ENCODE data around the gene MYH3. TPM values are rescaled to one million over a fixed set of nuclear protein-coding genes. Genes with fewer than 3 reads are reported as not detected.

The MYH3 gene
- total RNA-seq, 1 experiment from 2014 or later, result 1.6 TPM

DNA sequence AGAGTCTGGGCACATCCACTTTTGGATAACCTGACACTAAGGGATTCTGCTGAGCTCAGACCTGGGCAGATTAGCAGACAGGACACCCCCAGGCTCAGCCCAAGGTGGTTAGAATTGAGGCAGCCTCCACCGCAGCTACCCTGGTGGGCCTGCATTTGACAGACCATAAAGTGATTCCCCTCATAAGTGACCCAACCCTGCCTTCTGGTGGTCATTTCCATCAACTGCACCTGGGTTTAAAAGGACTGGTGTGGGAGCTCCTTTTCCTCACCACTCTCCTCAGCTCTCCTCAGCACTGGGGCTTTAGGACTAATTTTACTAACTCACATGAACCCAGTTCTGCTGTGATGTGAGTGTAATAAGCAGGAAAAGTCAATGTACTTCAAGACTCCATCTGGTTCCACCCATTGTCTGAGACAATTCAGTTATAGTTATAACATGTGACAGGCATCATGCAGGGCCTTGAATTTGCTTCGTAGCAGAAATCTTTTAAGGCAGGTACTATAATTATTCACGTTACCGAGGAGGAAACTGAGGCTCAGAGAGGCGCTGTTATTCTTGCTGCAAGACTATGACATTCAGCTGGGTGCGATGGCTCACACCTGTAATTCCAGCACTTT, 42.5 kb downstream of the MYH3 start:
- no peaks in the 10 kb centered on the region for H3K27me3 Mint-ChIP-seq (ENCODE audit: low read depth)
- TF ChIP-seq NFATC4 (CRISPR knock-in tag; IDR thresholded peaks at IDR 0.05), result no peak
- TF ChIP-seq, protein P1, sequence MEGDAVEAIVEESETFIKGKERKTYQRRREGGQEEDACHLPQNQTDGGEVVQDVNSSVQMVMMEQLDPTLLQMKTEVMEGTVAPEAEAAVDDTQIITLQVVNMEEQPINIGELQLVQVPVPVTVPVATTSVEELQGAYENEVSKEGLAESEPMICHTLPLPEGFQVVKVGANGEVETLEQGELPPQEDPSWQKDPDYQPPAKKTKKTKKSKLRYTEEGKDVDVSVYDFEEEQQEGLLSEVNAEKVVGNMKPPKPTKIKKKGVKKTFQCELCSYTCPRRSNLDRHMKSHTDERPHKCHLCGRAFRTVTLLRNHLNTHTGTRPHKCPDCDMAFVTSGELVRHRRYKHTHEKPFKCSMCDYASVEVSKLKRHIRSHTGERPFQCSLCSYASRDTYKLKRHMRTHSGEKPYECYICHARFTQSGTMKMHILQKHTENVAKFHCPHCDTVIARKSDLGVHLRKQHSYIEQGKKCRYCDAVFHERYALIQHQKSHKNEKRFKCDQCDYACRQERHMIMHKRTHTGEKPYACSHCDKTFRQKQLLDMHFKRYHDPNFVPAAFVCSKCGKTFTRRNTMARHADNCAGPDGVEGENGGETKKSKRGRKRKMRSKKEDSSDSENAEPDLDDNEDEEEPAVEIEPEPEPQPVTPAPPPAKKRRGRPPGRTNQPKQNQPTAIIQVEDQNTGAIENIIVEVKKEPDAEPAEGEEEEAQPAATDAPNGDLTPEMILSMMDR (IDR thresholded peaks at IDR 0.05), result peak; percentile 66
- TF ChIP-seq ZNF671 (CRISPR knock-in tag; IDR thresholded peaks at IDR 0.05), result no peak
- ChIA-PET POLR2A (no interaction called here), CTCF (interaction anchor here (0.5 to 9.0 kb wide), 78 partner anchors 8 to 687 kb away, joined by 3 to 198 read pairs (median 5); partner anchors contain the start of genes MYH13, MYH2 and TMEM220)
- peak; percentile 84 for DNase-seq (ENCODE audit: low spot score)
- no peak overlapping the region for H3K27ac Mint-ChIP-seq
- peaks cover 14% of the 10 kb centered on the region for H3K4me1 Mint-ChIP-seq
- no peak overlapping the region for H3K4me3 Mint-ChIP-seq
- ATAC-seq, result peak; percentile 54
- H3K9me3 Mint-ChIP-seq, result peaks cover 6% of the 10 kb centered on the region
- H3K36me3 Mint-ChIP-seq, result no peaks in the 10 kb centered on the region

DNA sequence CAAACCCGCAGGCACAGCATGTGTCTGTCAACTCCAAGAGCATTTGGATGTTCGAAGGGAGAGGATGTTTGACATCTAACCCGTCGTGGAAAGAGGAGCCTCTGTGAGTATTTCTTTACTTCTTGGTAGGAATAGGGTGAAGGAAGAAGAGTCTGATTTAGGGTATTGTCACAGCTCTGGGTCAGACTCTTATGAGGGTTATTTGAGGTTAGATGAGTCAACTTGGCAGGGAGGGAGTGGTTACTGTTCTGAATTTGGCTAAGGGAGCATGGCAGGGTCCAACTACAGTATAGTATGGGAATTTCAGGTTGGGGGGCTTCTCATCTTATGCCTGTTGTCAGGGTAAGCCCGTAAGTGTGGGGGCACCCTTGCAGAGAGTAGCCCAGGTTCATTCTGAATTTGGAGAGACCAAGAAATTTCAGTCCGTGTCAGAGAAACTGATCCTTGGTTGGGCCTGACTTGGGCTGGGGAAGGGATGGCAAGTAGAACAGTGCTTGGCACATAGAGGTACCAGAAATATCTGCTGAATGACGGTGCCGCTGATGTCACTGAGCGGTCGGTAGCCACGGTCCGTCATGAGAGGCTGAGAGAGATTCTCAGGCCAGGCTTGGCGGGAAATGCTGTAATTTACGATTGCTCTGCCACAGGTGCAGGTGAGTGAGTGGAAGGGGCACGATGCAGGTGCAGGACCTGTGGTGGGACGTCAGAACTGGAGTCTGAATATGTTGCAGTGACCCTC, 43.2 kb downstream of the MYH3 start:
- ChIA-PET CTCF (interaction anchor here (0.5 to 9.0 kb wide), 73 partner anchors 9 to 686 kb away, joined by 3 to 198 read pairs (median 5); partner anchors contain the start of genes MYH13, MYH2 and TMEM220), POLR2A (no interaction called here)
- Mint-ChIP-seq H3K27ac (no peak overlapping the region), H3K4me3 (no peak overlapping the region), H3K36me3 (no peaks in the 10 kb centered on the region), H3K27me3 (ENCODE audit: low read depth) (no peaks in the 10 kb centered on the region), H3K9me3 (peaks cover 6% of the 10 kb centered on the region), H3K4me1 (peaks cover 14% of the 10 kb centered on the region)
- DNase-seq (ENCODE audit: low spot score) (no peak), ATAC-seq (no peak)
- TF ChIP-seq ETV6 (CRISPR knock-in tag; IDR thresholded peaks at IDR 0.05) (no peak), PRRX2 (CRISPR knock-in tag; IDR thresholded peaks at IDR 0.05) (no peak), IRF2 (CRISPR knock-in tag; IDR thresholded peaks at IDR 0.05; ENCODE audit: borderline replicate concordance, low read depth) (no peak), SP1 (CRISPR knock-in tag; conservative IDR thresholded peaks at IDR 0.05) (no peak), TEAD4 (CRISPR knock-in tag; IDR thresholded peaks at IDR 0.05) (no peak)
- TF ChIP-seq, protein P2, sequence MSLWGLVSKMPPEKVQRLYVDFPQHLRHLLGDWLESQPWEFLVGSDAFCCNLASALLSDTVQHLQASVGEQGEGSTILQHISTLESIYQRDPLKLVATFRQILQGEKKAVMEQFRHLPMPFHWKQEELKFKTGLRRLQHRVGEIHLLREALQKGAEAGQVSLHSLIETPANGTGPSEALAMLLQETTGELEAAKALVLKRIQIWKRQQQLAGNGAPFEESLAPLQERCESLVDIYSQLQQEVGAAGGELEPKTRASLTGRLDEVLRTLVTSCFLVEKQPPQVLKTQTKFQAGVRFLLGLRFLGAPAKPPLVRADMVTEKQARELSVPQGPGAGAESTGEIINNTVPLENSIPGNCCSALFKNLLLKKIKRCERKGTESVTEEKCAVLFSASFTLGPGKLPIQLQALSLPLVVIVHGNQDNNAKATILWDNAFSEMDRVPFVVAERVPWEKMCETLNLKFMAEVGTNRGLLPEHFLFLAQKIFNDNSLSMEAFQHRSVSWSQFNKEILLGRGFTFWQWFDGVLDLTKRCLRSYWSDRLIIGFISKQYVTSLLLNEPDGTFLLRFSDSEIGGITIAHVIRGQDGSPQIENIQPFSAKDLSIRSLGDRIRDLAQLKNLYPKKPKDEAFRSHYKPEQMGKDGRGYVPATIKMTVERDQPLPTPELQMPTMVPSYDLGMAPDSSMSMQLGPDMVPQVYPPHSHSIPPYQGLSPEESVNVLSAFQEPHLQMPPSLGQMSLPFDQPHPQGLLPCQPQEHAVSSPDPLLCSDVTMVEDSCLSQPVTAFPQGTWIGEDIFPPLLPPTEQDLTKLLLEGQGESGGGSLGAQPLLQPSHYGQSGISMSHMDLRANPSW (CRISPR knock-in tag; conservative IDR thresholded peaks at IDR 0.05; ENCODE audit: low read depth), result no peak

DNA sequence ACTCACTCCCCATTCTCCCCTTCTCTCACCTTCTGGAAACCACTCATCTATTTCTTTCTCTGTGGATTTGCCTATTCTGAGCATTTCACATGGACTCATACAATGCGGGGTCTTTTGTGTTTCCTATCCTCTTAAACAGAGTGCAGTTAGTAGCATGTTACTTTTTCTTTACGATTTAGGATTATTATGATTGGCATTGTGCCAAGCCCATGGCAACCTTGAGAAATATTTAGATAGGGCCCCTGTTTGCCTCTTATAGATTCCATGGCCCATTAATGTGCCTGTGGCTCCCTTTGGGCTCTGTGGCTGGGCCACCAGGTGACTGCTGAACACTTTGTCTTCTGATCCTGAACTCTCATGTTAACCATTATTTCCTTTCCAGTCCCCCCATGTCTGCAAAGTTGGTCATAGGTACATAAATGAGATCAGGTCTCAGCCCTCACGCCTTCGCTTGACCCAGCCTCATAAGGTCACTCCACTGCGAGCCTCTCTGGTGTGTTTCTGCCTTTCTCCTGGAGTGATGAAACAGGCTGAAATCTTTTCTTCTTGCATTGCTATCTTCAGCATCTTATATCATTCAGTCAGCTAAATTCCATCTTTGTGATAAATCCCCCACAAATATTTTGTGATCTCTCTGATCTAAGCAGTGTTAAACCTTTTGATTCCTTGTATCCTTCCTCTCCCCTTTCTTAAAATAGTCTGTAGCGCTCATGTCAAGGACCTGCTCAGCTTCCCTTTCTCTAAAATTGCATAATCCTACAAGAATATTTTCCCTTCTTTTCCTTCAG, 44.0 kb downstream of the MYH3 start:
- H3K9me3 Mint-ChIP-seq, result peaks cover 6% of the 10 kb centered on the region
- H3K27me3 Mint-ChIP-seq (ENCODE audit: low read depth), result no peaks in the 10 kb centered on the region
- POLR2A ChIA-PET, result no interaction called here
- no peak overlapping the region for H3K4me3 Mint-ChIP-seq
- no peaks in the 10 kb centered on the region for H3K36me3 Mint-ChIP-seq
- H3K27ac Mint-ChIP-seq, result no peak overlapping the region
- TF ChIP-seq CREB1 (CRISPR knock-in tag; IDR thresholded peaks at IDR 0.05), result no peak
- CTCF ChIA-PET, result interaction anchor here (1.8 to 9.0 kb wide), 3 partner anchors 18 to 319 kb away, joined by 11 to 198 read pairs (median 131); no protein-coding TSS in a partner anchor
- ATAC-seq (no peak), DNase-seq (ENCODE audit: low spot score) (no peak)
- peaks cover 14% of the 10 kb centered on the region for H3K4me1 Mint-ChIP-seq

DNA sequence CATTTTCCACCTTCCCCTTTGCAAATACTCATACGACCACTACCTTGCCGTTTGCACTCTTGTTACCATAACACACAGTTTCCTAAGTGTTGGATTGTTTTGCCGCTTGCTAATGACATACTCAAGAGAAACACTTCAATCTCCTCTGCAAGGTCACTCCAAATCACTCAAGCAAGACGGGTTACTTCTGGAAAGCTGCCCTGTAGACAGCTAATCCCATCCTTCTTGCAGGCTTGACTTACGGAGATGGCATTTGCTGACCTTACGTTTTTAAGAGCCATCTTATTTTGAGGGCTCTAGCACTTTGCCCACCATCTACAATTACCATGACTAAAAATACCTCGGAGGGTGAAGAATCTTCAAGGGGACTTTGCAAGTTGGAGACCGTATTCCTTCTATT, 46.2 kb downstream of the MYH3 start:
- no peak for DNase-seq (ENCODE audit: low spot score)
- H3K9me3 Mint-ChIP-seq, result peaks cover 6% of the 10 kb centered on the region
- H3K36me3 Mint-ChIP-seq, result no peaks in the 10 kb centered on the region
- peaks cover 11% of the 10 kb centered on the region for H3K4me1 Mint-ChIP-seq
- CTCF ChIA-PET, result interaction anchor here (0.7 to 1.5 kb wide), 3 partner anchors 18 to 294 kb away, joined by 3 to 4 read pairs (median 3); no protein-coding TSS in a partner anchor
- ATAC-seq, result no peak
- H3K27me3 Mint-ChIP-seq (ENCODE audit: low read depth), result no peaks in the 10 kb centered on the region
- POLR2A ChIA-PET, result no interaction called here
- no peak overlapping the region for H3K27ac Mint-ChIP-seq
- H3K4me3 Mint-ChIP-seq, result no peak overlapping the region
- TF ChIP-seq NR1H2 (CRISPR knock-in tag; IDR thresholded peaks at IDR 0.05), result no peak
- TF ChIP-seq, protein P3, sequence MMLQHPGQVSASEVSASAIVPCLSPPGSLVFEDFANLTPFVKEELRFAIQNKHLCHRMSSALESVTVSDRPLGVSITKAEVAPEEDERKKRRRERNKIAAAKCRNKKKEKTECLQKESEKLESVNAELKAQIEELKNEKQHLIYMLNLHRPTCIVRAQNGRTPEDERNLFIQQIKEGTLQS (CRISPR knock-in tag; conservative IDR thresholded peaks at IDR 0.05), result no peak
- TF ChIP-seq, protein P4, sequence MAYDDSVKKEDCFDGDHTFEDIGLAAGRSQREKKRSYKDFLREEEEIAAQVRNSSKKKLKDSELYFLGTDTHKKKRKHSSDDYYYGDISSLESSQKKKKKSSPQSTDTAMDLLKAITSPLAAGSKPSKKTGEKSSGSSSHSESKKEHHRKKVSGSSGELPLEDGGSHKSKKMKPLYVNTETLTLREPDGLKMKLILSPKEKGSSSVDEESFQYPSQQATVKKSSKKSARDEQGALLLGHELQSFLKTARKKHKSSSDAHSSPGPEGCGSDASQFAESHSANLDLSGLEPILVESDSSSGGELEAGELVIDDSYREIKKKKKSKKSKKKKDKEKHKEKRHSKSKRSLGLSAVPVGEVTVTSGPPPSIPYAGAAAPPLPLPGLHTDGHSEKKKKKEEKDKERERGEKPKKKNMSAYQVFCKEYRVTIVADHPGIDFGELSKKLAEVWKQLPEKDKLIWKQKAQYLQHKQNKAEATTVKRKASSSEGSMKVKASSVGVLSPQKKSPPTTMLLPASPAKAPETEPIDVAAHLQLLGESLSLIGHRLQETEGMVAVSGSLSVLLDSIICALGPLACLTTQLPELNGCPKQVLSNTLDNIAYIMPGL (CRISPR knock-in tag; IDR thresholded peaks at IDR 0.05), result no peak
- TF ChIP-seq, protein P5, sequence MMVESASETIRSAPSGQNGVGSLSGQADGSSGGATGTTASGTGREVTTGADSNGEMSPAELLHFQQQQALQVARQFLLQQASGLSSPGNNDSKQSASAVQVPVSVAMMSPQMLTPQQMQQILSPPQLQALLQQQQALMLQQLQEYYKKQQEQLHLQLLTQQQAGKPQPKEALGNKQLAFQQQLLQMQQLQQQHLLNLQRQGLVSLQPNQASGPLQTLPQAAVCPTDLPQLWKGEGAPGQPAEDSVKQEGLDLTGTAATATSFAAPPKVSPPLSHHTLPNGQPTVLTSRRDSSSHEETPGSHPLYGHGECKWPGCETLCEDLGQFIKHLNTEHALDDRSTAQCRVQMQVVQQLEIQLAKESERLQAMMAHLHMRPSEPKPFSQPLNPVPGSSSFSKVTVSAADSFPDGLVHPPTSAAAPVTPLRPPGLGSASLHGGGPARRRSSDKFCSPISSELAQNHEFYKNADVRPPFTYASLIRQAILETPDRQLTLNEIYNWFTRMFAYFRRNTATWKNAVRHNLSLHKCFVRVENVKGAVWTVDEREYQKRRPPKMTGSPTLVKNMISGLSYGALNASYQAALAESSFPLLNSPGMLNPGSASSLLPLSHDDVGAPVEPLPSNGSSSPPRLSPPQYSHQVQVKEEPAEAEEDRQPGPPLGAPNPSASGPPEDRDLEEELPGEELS (CRISPR knock-in tag; IDR thresholded peaks at IDR 0.05), result no peak
- TF ChIP-seq, protein P6, sequence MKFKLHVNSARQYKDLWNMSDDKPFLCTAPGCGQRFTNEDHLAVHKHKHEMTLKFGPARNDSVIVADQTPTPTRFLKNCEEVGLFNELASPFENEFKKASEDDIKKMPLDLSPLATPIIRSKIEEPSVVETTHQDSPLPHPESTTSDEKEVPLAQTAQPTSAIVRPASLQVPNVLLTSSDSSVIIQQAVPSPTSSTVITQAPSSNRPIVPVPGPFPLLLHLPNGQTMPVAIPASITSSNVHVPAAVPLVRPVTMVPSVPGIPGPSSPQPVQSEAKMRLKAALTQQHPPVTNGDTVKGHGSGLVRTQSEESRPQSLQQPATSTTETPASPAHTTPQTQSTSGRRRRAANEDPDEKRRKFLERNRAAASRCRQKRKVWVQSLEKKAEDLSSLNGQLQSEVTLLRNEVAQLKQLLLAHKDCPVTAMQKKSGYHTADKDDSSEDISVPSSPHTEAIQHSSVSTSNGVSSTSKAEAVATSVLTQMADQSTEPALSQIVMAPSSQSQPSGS (CRISPR knock-in tag; IDR thresholded peaks at IDR 0.05; ENCODE audit: borderline replicate concordance, low read depth), result no peak

All from WTC11 (cell line).